Measurements from ENCODE around the gene TEX13D. TPM values are rescaled to one million over a fixed set of nuclear protein-coding genes. Genes with fewer than 3 reads are reported as not detected.

The TEX13D gene
- total and polyA plus RNA-seq, 9 of the 15 experiments (the other 6 are each of a cell fraction or from before 2014, with no cell fraction given) = 0.06 TPM; not detected in 8

- Histone ChIP-seq H3K9ac (ENCODE audit: insufficient read depth in 1 of 2, low read depth in 2 of 2, low read length in 2 of 2) (no peak overlapping the region), H3K27ac (ENCODE audit: extremely low read depth, low read depth, low read length) (no peak overlapping the region), H3K27me3 (ENCODE audit: control insufficient read depth in 2 of 2, insufficient read depth in 2 of 2, low read length in 2 of 2) (no peaks in the 10 kb centered on the region), H3K4me2 (ENCODE audit: insufficient read depth, low read length) (no peak overlapping the region), H3K4me1 (replicated peaks in 1 of 2; ENCODE audit: control insufficient read depth in 2 of 2, insufficient read depth in 2 of 2, low read length in 2 of 2) (no peaks in the 10 kb centered on the region; a peak in 2 of 5 replicates), H3K9me3 (replicated peaks; ENCODE audit: control insufficient read depth, insufficient read depth, low read depth, low read length) (no peaks in the 10 kb centered on the region), H2AFZ (ENCODE audit: low read depth, low read length) (no peak overlapping the region), H3K4me3 (no peak overlapping the region), H4K20me1 (replicated peaks; ENCODE audit: control insufficient read depth, insufficient read depth, low read length) (no peaks in the 10 kb centered on the region), H3K79me2 (ENCODE audit: control insufficient read depth, insufficient read depth, low read length) (no peaks in the 10 kb centered on the region), H3K9me1 (ENCODE audit: control insufficient read depth, insufficient read depth, low read length) (no peaks in the 10 kb centered on the region), H3K36me3 (ENCODE audit: control insufficient read depth, insufficient read depth, low read length) (no peaks in the 10 kb centered on the region)
- ChIA-PET CTCF (ENCODE audit: low intra/inter-chr PET ratio) (no interaction called here), POLR2A (no interaction called here)
- DNase-seq (ENCODE audit: extremely low read depth in 1 of 4, low spot score in 3 of 4) (no peak), ATAC-seq (no peak), FAIRE-seq (peak; percentile 15)
- BruUV-seq (replicated peaks) = no TSS peak
- WGBS (ENCODE audit: insufficient coverage, low coverage, missing lambda C conversion rate) = 8% methylated on average over 2 of the region's 2 CpGs
- in situ Hi-C loops (cut with MboI) (no loop called here), intact Hi-C loops (cut with micrococcal nuclease) (no loop called here)
- peak; percentile 10; the same call in 1 of the 2 replicates for TF ChIP-seq CBFA2T3 (IDR thresholded peaks at IDR 0.05)
- TF ChIP-seq ZFP36 (IDR thresholded peaks at IDR 0.05; ENCODE audit: low read depth, low read length, partially characterized antibody) = no peak
Observed at GRCh38 chrX:124307253-124307907, 25.1 kb upstream of the TEX13D start.

- Histone ChIP-seq H3K27me3 (ENCODE audit: control insufficient read depth in 2 of 2, insufficient read depth in 2 of 2, low read length in 2 of 2) (no peaks in the 10 kb centered on the region), H4K20me1 (replicated peaks; ENCODE audit: control insufficient read depth, insufficient read depth, low read length) (no peaks in the 10 kb centered on the region), H3K27ac (ENCODE audit: extremely low read depth, low read depth, low read length) (no peak overlapping the region), H3K36me3 (ENCODE audit: control insufficient read depth, insufficient read depth, low read length) (no peaks in the 10 kb centered on the region), H3K4me3 (no peak overlapping the region), H3K9ac (ENCODE audit: insufficient read depth in 1 of 2, low read depth in 2 of 2, low read length in 2 of 2) (no peak overlapping the region), H3K4me1 (replicated peaks in 1 of 2; ENCODE audit: control insufficient read depth in 2 of 2, insufficient read depth in 2 of 2, low read length in 2 of 2) (no peaks in the 10 kb centered on the region), H3K79me2 (ENCODE audit: control insufficient read depth, insufficient read depth, low read length) (no peaks in the 10 kb centered on the region), H3K9me3 (replicated peaks; ENCODE audit: control insufficient read depth, insufficient read depth, low read depth, low read length) (no peaks in the 10 kb centered on the region), H3K4me2 (ENCODE audit: insufficient read depth, low read length) (no peak overlapping the region), H3K9me1 (ENCODE audit: control insufficient read depth, insufficient read depth, low read length) (no peaks in the 10 kb centered on the region), H2AFZ (ENCODE audit: low read depth, low read length) (no peak overlapping the region)
- ATAC-seq (no peak), FAIRE-seq (no peak), DNase-seq (ENCODE audit: extremely low read depth in 1 of 4, low spot score in 3 of 4) (no peak)
- no peak for TF ChIP-seq ZFPM2 (CRISPR knock-in tag; IDR thresholded peaks at IDR 0.05)
- TF ChIP-seq, protein P1, sequence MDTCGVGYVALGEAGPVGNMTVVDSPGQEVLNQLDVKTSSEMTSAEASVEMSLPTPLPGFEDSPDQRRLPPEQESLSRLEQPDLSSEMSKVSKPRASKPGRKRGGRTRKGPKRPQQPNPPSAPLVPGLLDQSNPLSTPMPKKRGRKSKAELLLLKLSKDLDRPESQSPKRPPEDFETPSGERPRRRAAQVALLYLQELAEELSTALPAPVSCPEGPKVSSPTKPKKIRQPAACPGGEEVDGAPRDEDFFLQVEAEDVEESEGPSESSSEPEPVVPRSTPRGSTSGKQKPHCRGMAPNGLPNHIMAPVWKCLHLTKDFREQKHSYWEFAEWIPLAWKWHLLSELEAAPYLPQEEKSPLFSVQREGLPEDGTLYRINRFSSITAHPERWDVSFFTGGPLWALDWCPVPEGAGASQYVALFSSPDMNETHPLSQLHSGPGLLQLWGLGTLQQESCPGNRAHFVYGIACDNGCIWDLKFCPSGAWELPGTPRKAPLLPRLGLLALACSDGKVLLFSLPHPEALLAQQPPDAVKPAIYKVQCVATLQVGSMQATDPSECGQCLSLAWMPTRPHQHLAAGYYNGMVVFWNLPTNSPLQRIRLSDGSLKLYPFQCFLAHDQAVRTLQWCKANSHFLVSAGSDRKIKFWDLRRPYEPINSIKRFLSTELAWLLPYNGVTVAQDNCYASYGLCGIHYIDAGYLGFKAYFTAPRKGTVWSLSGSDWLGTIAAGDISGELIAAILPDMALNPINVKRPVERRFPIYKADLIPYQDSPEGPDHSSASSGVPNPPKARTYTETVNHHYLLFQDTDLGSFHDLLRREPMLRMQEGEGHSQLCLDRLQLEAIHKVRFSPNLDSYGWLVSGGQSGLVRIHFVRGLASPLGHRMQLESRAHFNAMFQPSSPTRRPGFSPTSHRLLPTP (IDR thresholded peaks at IDR 0.05; ENCODE audit: borderline replicate concordance, extremely low read depth, insufficient read length) = no peak
- TF ChIP-seq PURB (CRISPR knock-in tag; IDR thresholded peaks at IDR 0.05; ENCODE audit: low read depth) = no peak
- no peak for TF ChIP-seq HDAC6 (IDR thresholded peaks at IDR 0.05; ENCODE audit: low read depth, low read length)
- POLR2A ChIA-PET = no interaction called here
- BruUV-seq (replicated peaks) = no TSS peak
- in situ Hi-C loops (cut with MboI) = no loop called here
- CTCF ChIA-PET (ENCODE audit: low intra/inter-chr PET ratio) = no interaction called here
- 31% methylated on average over 1 of the region's 1 CpG for WGBS (ENCODE audit: insufficient coverage, low coverage, missing lambda C conversion rate)
- intact Hi-C loops (cut with micrococcal nuclease) = no loop called here
Observed at GRCh38 chrX:124325732-124326131, 6.7 kb upstream of the TEX13D start.

Measured in K562 (cell line).